ENCODE results near the gene DPCD. TPM values are rescaled to one million over a fixed set of nuclear protein-coding genes. Genes with fewer than 3 reads are reported as not detected.

The DPCD gene
- total and polyA plus RNA-seq, 2 experiments from 2014 or later, result 22.5 to 38.1 TPM

GRCh38 chr10:101653536-101653935 is 65.4 kb downstream of the DPCD start:
- H3F3A ChIP-seq (replicated peaks; ENCODE audit: low read depth), result no peaks in the 10 kb centered on the region
- Mint-ChIP-seq H3K36me3 (ENCODE audit: low read depth) (peaks cover 6% of the 10 kb centered on the region; the same call in 1 of the 3 replicates), H3K9me3 (no peaks in the 10 kb centered on the region), H3K27me3 (ENCODE audit: insufficient read depth, low read depth, poor library complexity) (peaks cover 2% of the 10 kb centered on the region), H3K27ac (no peak overlapping the region), H3K4me1 (peaks cover 10% of the 10 kb centered on the region), H3K4me3 (no peak overlapping the region)
- H4K20me1 ChIP-seq (replicated peaks; ENCODE audit: insufficient read depth), result no peaks in the 10 kb centered on the region
- DNase-seq (ENCODE audit: low spot score) (no peak), ATAC-seq (no peak)
- peaks cover 20% of the 10 kb centered on the region for H3K4me1 ChIP-seq (ENCODE audit: insufficient read depth)
- H3K9me2 ChIP-seq (ENCODE audit: insufficient read depth), result no peaks in the 10 kb centered on the region
- H2AFZ ChIP-seq, result no peak overlapping the region
- H3K79me2 ChIP-seq (replicated peaks; ENCODE audit: insufficient read depth), result no peaks in the 10 kb centered on the region
- no peak overlapping the region for H3K4me3 ChIP-seq
- H3K4me2 ChIP-seq, result no peak overlapping the region
- no peaks in the 10 kb centered on the region for H3K27me3 ChIP-seq (ENCODE audit: insufficient read depth)
- TF ChIP-seq REST (IDR thresholded peaks at IDR 0.05; ENCODE audit: unreplicated experiment) (no peak), STAT1 (IDR thresholded peaks at IDR 0.05; ENCODE audit: unreplicated experiment) (no peak), CREB1 (CRISPR knock-in tag; IDR thresholded peaks at IDR 0.05; ENCODE audit: low read depth) (no peak), EZH2 (IDR thresholded peaks at IDR 0.05; ENCODE audit: low read depth, unreplicated experiment) (no peak), JUNB (IDR thresholded peaks at IDR 0.05; ENCODE audit: unreplicated experiment) (no peak), NANOG (IDR thresholded peaks at IDR 0.05; ENCODE audit: borderline replicate concordance) (no peak), EZH2phosphoT487 (IDR thresholded peaks at IDR 0.05; ENCODE audit: unreplicated experiment) (no peak), ZNF462 (CRISPR knock-in tag; IDR thresholded peaks at IDR 0.05) (no peak), ETS1 (IDR thresholded peaks at IDR 0.05) (no peak), CTCF (conservative IDR thresholded peaks at IDR 0.05; ENCODE audit: low read depth in 2 of 2) (no peak), ZNF114 (CRISPR knock-in tag; IDR thresholded peaks at IDR 0.05) (no peak), POLR2AphosphoS5 (IDR thresholded peaks at IDR 0.05; ENCODE audit: low read depth) (no peak), ZNF331 (CRISPR knock-in tag; IDR thresholded peaks at IDR 0.05; ENCODE audit: low read depth) (no peak)
- no peaks in the 10 kb centered on the region for H3K36me3 ChIP-seq (ENCODE audit: insufficient read depth)
- H3K27ac ChIP-seq (ENCODE audit: low read depth), result no peak overlapping the region

Data from GM23338 (cell line).